Sigmoid colon (tissue), 7 donors: ENCODE results near the gene DACH1. TPM values are rescaled to one million over a fixed set of nuclear protein-coding genes. Genes with fewer than 3 reads are reported as not detected.

Experiments
- DNase-seq: peaks from one replicate; pipeline ENCODE4 v3.0.0-alpha.2; 2019
- H3K27ac ChIP-seq, 4 donors: fragments of 200-600 bp; sonication (generic); one replicate each; pipeline ENCODE4 v1.5.1; 2016 to 2019; ENCODE audit warnings: mild to moderate bottlenecking in 1 of 4
- H3K27me3 ChIP-seq, 3 donors: fragments of 200-600 bp; sonication (generic); one replicate each; pipeline ENCODE4 v1.5.1; 2019; ENCODE audit warnings: mild to moderate bottlenecking in 1 of 3
- H3K36me3 ChIP-seq, 4 donors: fragments of 200-600 bp; sonication (generic); one replicate each; pipeline ENCODE4 v1.5.1; 2016 to 2019
- H3K4me1 ChIP-seq, 4 donors: fragments of 200-600 bp; sonication (generic); one replicate each; pipeline ENCODE4 v1.5.1; 2017 to 2019
- H3K4me3 ChIP-seq, 4 donors: fragments of 200-600 bp; sonication (generic); one replicate each; pipeline ENCODE4 v1.5.1; 2017 to 2019; ENCODE audit warnings: mild to moderate bottlenecking in 2 of 4, moderate library complexity in 1 of 4
- H3K9me3 ChIP-seq, 4 donors: fragments of 200-600 bp in 3 of 4; sonication (generic) in 3 of 4; one replicate each; pipeline versions ENCODE4 v1.5.1 to v1.6.1; 2013 to 2019
- CTCF ChIP-seq, 4 experiments: fragments of 450-650 bp in 3 of 4; fragments of 200-600 bp in 1 of 4; IDR thresholded peaks; one replicate each; pipeline ENCODE4 v1.5.1; 2016 to 2019; ENCODE audit warnings: antibody characterized with exemption in 4 of 4, mild to moderate bottlenecking in 3 of 4, moderate library complexity in 2 of 4
- EP300 ChIP-seq, 4 donors: sonication (generic); formaldehyde crosslinking; IDR thresholded peaks; one replicate each; pipeline ENCODE4 v1.6.1; 2017; ENCODE audit warnings: antibody characterized with exemption in 4 of 4
- POLR2A ChIP-seq, 2 donors: fragments of 450-650 bp; IDR thresholded peaks; one replicate each; pipeline ENCODE4 v1.6.1; 2016; ENCODE audit warnings: antibody characterized with exemption in 2 of 2, mild to moderate bottlenecking in 2 of 2, moderate library complexity in 2 of 2
- POLR2AphosphoS5 ChIP-seq, 4 donors: sonication (generic); formaldehyde crosslinking; IDR thresholded peaks; one replicate each; pipeline ENCODE4 v1.6.1; 2017; ENCODE audit warnings: antibody characterized with exemption in 4 of 4
- WGBS, 2 donors: extraction: QIAGEN DNeasy Blood & Tissue Kit; methylation state at CpG; one replicate each; pipeline ENCODE4 v1.1.7; 2013; 5-methylcytosine and 5-hydroxymethylcytosine counted together
- intact Hi-C: fragments of 100-400 bp; cut with DNase I; formaldehyde crosslinking; loops from one replicate; pipeline ENCODE4 v1.15.1; 2023
- polyA plus RNA-seq, 3 donors: library from polyadenylated mRNA; stranded (reverse); fragments of 200-250 nt; gene quantifications; one replicate each; pipeline ENCODE4 v1.2.3, GENCODE V29; 2013
- total RNA-seq, 4 donors: library from RNA; depleted of rRNA; stranded (reverse); fragments of >200 nt; gene quantifications; one replicate each; pipeline ENCODE4 v1.1.0, GENCODE V29; 2016
- donor health status: healthy with polysubstance abuse.
- donor health status: Bipolar disorder and iron deficiency.
- donor health status: healthy.

Gene DACH1
- total and polyA plus RNA-seq, 7 donors, result 0.49 to 1.9 (median 1.6) TPM

GRCh38 chr13:71524245-71524612 lies 342.8 kb downstream of the DACH1 start:
- DNase-seq, result no peak
- no peaks in the 10 kb centered on the region for H3K27me3 ChIP-seq
- H3K4me1 ChIP-seq, result no peaks in the 10 kb centered on the region
- WGBS, 2 donors, result 92 to 94% methylated on average over 3 of the region's 3 CpGs
- intact Hi-C loops, result no loop called here
- H3K36me3 ChIP-seq, result no peaks in the 10 kb centered on the region
- no peak overlapping the region for H3K27ac ChIP-seq
- no peaks in the 10 kb centered on the region for H3K9me3 ChIP-seq
- TF ChIP-seq POLR2A (IDR thresholded peaks at IDR 0.05) (no peak), POLR2AphosphoS5 (IDR thresholded peaks at IDR 0.05) (no peak), CTCF (IDR thresholded peaks at IDR 0.05) (no peak), EP300 (IDR thresholded peaks at IDR 0.05) (no peak)
- H3K4me3 ChIP-seq, result no peak overlapping the region

GRCh38 chr13:71522941-71523526 lies 344.0 kb downstream of the DACH1 start:
- TF ChIP-seq EP300 (IDR thresholded peaks at IDR 0.05), result no peak
- no peak for TF ChIP-seq POLR2AphosphoS5 (IDR thresholded peaks at IDR 0.05)
- no peak for TF ChIP-seq POLR2A (IDR thresholded peaks at IDR 0.05)
- TF ChIP-seq CTCF (IDR thresholded peaks at IDR 0.05), result no peak
- no peaks in the 10 kb centered on the region for H3K36me3 ChIP-seq
- H3K9me3 ChIP-seq, result no peaks in the 10 kb centered on the region
- WGBS, 2 donors, result 80 to 87% methylated on average over 4 of the region's 4 CpGs
- no peak overlapping the region for H3K27ac ChIP-seq
- H3K4me3 ChIP-seq, result no peak overlapping the region
- no peaks in the 10 kb centered on the region for H3K27me3 ChIP-seq
- DNase-seq, result no peak
- no peaks in the 10 kb centered on the region for H3K4me1 ChIP-seq
- intact Hi-C loops, result no loop called here

- intact Hi-C loops, result no loop called here
- Histone ChIP-seq H3K36me3 (no peaks in the 10 kb centered on the region), H3K4me3 (no peak overlapping the region), H3K4me1 (no peaks in the 10 kb centered on the region), H3K9me3 (no peaks in the 10 kb centered on the region), H3K27ac (no peak overlapping the region), H3K27me3 (no peaks in the 10 kb centered on the region)
- 43 to 81% methylated on average over 2 of the region's 2 CpGs for WGBS, 2 donors
- no peak for TF ChIP-seq POLR2A (IDR thresholded peaks at IDR 0.05)
- no peak for TF ChIP-seq EP300 (IDR thresholded peaks at IDR 0.05)
- no peak for TF ChIP-seq CTCF (IDR thresholded peaks at IDR 0.05)
- TF ChIP-seq POLR2AphosphoS5 (IDR thresholded peaks at IDR 0.05), result no peak
- no peak for DNase-seq
Measured at GRCh38 chr13:71517004-71517403, 350.0 kb downstream of the DACH1 start.

GRCh38 chr13:71516521-71516920 lies 350.5 kb downstream of the DACH1 start:
- TF ChIP-seq POLR2A (IDR thresholded peaks at IDR 0.05) (no peak), EP300 (IDR thresholded peaks at IDR 0.05) (no peak), CTCF (IDR thresholded peaks at IDR 0.05) (no peak), POLR2AphosphoS5 (IDR thresholded peaks at IDR 0.05) (no peak)
- no peak for DNase-seq
- intact Hi-C loops, result no loop called here
- no peaks in the 10 kb centered on the region for H3K36me3 ChIP-seq
- H3K9me3 ChIP-seq, result no peaks in the 10 kb centered on the region
- H3K4me1 ChIP-seq, result no peaks in the 10 kb centered on the region
- H3K4me3 ChIP-seq, result no peak overlapping the region
- no peaks in the 10 kb centered on the region for H3K27me3 ChIP-seq
- WGBS, 2 donors, result 59 to 71% methylated on average over 3 of the region's 3 CpGs
- H3K27ac ChIP-seq, result no peak overlapping the region

GRCh38 chr13:71515744-71516038 lies 351.3 kb downstream of the DACH1 start:
- intact Hi-C loops, result no loop called here
- no peak overlapping the region for H3K27ac ChIP-seq
- H3K36me3 ChIP-seq, result no peaks in the 10 kb centered on the region
- H3K4me3 ChIP-seq, result no peak overlapping the region
- 33 to 49% methylated on average over 4 of the region's 4 CpGs for WGBS, 2 donors
- TF ChIP-seq POLR2AphosphoS5 (IDR thresholded peaks at IDR 0.05), result no peak
- no peak for TF ChIP-seq EP300 (IDR thresholded peaks at IDR 0.05)
- TF ChIP-seq POLR2A (IDR thresholded peaks at IDR 0.05), result no peak
- TF ChIP-seq CTCF (IDR thresholded peaks at IDR 0.05), result no peak
- no peak for DNase-seq
- H3K9me3 ChIP-seq, result no peaks in the 10 kb centered on the region
- H3K4me1 ChIP-seq, result no peaks in the 10 kb centered on the region
- H3K27me3 ChIP-seq, result no peaks in the 10 kb centered on the region
